Thyroid gland (tissue), 4 donors: Measurements from ENCODE around the gene DIAPH1.

Experiments used
- CTCF ChIP-seq, 6 experiments: fragments of 200-600 bp in 3 of 6; fragments of 450-650 bp in 3 of 6; sonication (generic) in 3 of 6; IDR thresholded peaks; one replicate each; pipeline ENCODE4 v1.5.1; 2016 to 2019; ENCODE audit warnings: antibody characterized with exemption in 6 of 6, mild to moderate bottlenecking in 2 of 6, inconsistent platforms in 1 of 6, moderate library complexity in 1 of 6
- POLR2A ChIP-seq, 2 donors: fragments of 450-650 bp; IDR thresholded peaks; one replicate each; pipeline ENCODE4 v1.6.1; 2017; ENCODE audit warnings: antibody characterized with exemption in 2 of 2, mild to moderate bottlenecking in 2 of 2, moderate library complexity in 1 of 2

DNA sequence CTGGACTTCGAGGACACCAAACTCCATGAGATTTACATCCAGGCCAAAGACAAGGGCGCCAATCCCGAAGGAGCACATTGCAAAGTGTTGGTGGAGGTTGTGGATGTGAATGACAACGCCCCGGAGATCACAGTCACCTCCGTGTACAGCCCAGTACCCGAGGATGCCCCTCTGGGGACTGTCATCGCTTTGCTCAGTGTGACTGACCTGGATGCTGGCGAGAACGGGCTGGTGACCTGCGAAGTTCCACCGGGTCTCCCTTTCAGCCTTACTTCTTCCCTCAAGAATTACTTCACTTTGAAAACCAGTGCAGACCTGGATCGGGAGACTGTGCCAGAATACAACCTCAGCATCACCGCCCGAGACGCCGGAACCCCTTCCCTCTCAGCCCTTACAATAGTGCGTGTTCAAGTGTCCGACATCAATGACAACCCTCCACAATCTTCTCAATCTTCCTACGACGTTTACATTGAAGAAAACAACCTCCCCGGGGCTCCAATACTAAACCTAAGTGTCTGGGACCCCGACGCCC, 141.7 kb downstream of the DIAPH1 start:
- TF ChIP-seq CTCF (IDR thresholded peaks at IDR 0.05) (no peak), POLR2A (IDR thresholded peaks at IDR 0.05) (no peak)
